GM21825 (cell line): ENCODE measurements around the gene CR1L.
"Not testable (repeated sequence)": the region's sequence is repeated elsewhere in the genome, so short reads cannot be mapped to it uniquely, and the experiment has no call there.

Experiments
- ATAC-seq: cut with Tn5 transposase; IDR thresholded peaks from one replicate; pipeline ENCODE4 v1.9.1; 2021; ENCODE audit warnings: mild to moderate bottlenecking, moderate library complexity; ENCODE audit not compliant: unreplicated experiment

CR1L gene

DNA sequence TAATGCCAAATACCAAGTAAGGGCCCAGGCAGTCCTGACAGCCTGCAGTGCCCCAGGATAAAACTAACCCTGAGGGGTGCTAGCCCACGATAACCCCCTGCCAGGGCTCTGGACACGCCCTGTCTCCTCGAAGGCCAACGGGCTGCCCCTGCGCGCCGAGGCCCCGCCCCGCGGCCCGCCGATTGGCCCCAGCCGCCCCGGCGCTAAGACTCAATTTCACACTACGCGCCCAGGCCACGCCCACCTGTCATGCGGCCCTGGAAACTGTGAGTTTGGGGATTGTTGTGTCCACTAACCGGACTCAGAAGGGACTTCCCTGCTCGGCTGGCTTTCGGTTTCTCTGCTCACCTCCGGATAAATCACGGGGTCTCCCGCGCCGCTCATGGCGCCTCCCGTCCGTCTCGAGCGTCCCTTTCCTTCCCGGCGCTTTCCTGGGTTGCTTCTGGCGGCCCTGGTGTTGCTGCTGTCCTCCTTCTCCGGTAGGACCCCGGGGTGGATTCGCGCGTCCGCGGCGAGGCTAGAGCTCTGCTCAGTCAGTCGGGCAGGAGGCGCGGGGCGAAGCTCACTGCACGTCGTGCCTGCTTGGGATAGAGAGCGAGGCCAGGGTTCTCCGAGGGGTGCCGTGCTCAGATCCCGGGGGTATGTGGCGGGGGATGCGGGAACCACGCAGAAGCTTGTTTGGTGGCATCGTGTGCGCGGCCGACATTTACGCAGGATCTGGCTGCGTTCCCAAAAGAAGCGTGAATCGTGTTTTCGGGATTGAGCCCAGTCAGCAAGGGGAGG, at the start of gene CR1L:
CR1L (plus strand) TSS at position 282 of the 783 bp plus-strand sequence; CDS start at position 383, 101 bp downstream.
- ATAC-seq, result peak; percentile 87

- no peak for ATAC-seq
Observed at GRCh38 chr1:207603777-207604176, 41.2 kb upstream of the CR1L start.

- no peak for ATAC-seq
Observed at GRCh38 chr1:207605444-207606361, 39.2 kb upstream of the CR1L start.

- ATAC-seq, result no peak
Observed at GRCh38 chr1:207606362-207606755, 38.6 kb upstream of the CR1L start.

- no peak for ATAC-seq
Observed at GRCh38 chr1:207612762-207613161, 32.2 kb upstream of the CR1L start.

- ATAC-seq, result no peak
Observed at GRCh38 chr1:207619871-207620542, 24.9 kb upstream of the CR1L start.

DNA sequence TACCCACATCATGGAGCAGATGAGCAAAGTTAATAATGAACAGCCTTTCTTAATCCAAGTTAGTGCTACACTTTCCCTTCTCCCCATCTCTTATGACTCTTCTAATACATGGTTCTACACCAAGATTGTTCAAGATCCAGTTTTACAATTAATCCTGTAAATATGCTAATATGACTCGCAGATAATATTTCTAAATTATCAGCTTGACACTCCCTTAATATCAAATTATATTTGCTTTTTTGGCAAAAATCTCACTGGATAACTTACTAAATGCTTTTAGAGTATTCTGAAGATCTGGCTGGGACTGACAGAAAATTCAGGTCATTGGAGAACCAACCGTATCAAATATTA, 24.4 kb upstream of the CR1L start:
- ATAC-seq, result no peak

- not testable (repeated sequence) for ATAC-seq
Observed at GRCh38 chr1:207625504-207626071, 19.3 kb upstream of the CR1L start.

GRCh38 chr1:207626972-207627337, 18.0 kb upstream of the CR1L start:
- ATAC-seq, result no peak

DNA sequence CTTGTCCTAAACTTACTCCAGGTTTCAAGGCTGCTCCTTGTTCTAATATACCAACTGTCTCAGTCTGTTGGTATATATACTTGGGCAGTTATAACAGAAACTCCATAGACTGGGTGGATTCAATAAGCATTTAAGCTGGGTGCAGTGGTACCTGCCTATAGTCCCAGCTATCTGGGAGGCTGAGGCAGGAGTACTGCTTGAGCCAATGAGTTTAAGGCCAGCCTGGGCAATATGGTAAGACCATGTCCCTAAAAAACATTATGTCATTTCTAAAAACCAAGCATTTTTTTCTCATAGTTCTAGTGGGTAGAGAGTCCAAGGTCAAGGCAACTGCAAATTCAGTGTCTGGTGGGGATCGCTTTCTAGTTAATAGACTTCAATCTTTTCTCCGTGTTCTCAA, 17.4 kb upstream of the CR1L start:
- no peak for ATAC-seq

DNA sequence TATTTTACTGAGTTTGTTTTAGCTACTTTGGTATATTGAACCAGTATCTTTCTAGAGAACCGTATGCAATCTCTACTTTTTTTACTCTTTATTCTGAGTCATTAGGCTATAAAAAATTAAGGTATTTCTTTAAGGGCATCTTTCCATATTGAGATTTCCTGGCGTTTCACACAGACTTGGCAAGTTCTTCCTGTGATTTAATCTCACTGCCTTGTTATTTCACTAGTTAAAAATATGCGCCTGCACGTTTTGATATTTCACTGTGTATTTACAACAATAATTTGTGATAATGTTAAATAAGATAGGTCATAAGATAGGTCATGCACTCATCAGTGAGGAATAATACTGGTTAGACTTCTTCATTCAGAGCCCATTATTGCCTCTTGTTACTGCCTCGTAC, 16.2 kb upstream of the CR1L start:
- no peak for ATAC-seq

DNA sequence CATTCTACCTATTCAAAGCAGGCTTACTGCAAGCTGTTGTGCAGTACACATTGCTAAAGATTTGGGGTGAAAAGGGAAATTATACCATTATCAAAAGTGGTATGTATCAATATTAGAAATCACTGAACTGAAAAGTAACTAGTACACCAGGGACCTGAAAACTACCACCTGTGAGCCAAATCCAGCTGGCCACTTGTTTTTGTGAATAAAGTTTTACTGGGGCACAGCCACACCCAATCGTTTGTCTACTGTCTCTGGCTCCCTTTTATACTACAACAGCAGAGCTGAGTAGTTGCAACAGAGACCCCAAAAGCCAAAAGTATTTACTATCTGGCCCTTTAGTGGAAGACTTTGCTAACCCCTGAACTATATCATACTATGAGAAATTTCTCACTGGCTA, 13.8 kb upstream of the CR1L start:
- ATAC-seq, result no peak

DNA sequence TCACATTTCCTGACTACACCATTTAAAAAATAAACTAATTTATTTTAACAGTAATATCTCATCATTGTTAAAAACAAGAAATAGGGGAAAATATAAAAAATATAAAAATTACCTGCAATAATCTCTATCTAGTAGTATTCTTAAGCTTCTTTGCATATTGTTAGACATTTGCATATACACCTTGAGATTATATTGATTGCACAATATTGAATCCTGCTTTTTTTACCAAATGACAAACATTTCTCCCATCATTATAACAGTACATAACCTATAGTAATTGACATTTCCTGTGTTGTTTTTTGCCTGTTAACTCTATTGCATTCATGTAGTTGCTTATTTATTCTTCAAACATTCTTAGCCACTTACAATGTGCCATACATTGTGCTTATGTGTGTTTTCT, 11.7 kb upstream of the CR1L start:
- no peak for ATAC-seq

DNA sequence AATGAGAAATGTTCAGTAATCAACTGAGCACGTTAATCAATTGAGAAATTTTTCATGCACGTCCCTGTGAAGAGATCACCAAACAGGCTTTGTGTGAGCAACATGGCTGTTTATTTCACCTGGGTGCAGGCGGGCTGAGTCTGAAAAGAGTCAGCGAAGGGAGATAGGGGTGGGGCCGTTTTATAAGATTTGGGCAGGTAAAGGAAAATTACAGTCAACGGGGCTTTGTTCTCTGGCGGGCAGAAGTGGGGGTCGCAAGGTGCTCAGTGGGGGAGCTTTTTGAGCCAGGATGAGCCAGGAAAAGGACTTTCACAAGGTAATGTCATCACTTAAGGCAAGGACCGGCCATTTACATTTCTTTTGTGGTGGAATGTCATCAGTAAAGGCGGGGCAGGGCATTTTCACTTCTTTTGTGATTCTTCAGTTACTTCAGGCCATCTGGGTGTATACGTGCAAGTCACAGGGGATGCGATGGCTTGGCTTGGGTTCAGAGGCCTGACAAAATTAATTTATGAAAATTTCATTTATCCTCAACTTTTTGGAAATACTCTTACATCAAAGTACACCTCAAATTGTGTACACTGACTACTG, 11.1 kb upstream of the CR1L start:
- not testable (repeated sequence) for ATAC-seq

DNA sequence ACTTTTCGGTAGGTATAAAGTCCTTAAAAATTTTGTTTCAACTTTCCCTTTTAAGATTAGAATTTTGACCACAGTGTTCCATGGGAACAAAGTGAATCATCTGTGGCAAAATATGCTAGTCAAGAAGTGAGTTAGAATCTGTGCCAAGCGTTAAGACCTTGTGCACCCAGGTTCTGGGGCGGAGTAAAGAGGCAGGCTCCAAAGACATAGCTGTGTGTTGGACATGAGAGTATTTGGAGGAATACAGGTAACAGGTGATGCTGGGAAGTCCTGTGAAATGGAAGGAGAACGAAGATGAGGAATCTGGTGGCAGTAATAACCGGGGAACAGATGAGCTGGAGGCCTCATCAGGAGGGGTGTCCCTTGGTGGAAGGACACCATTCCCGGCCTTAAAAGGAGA, 10.6 kb upstream of the CR1L start:
- not testable (repeated sequence) for ATAC-seq

- ATAC-seq, result not testable (repeated sequence)
Observed at GRCh38 chr1:207635569-207636186, 9.3 kb upstream of the CR1L start.

GRCh38 chr1:207638487-207639145, 6.3 kb upstream of the CR1L start:
- not testable (repeated sequence) for ATAC-seq

DNA sequence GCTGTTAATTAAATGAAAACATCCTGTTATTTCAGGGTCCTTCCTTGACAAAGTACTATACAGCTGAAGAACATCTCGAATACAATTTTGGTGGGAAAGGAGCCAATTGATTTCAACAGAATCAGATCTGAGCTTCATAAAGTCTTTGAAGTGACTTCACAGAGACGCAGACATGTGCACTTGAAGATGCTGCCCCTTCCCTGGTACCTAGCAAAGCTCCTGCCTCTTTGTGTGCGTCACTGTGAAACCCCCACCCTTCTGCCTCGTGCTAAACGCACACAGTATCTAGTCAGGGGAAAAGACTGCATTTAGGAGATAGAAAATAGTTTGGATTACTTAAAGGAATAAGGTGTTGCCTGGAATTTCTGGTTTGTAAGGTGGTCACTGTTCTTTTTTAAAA, 5.6 kb upstream of the CR1L start:
- ATAC-seq, result not testable (repeated sequence)

DNA sequence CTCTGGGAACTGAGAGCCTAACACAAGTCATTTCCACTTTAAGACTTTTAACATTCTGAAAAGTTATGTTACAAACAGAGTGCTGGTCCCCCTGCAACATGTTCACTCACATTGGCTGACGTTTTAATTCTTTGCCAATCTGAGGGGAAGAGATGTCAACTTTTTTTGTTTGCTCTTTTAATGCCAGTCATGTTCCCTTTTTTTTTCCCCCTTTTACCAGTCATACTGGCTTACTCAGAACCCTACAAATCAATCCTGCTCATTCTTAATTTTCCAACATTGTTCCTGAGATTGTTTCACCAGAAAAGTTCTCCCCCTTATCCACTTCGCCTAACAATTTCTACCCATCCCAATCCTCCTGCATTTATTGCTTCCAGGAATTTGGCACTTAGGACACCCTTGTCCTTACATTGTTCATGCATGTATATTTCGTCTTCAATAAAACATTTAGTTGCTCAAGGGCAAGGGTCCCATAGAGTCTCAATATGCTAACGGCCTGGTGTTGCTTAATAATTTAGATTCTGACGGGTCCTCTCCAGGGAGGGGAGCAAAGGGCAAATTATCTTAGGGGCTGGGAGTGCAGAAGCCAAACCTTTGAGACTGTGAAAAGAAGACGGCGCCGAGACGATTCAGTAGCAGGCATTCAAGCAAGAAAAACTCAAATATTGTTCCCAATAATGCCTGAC, 624 bp upstream of the CR1L start:
- no peak for ATAC-seq
